Measurements from ENCODE around the gene QRFP. TPM values are rescaled to one million over a fixed set of nuclear protein-coding genes. Genes with fewer than 3 reads are reported as not detected.
"Not testable (repeated sequence)": the region's sequence is repeated elsewhere in the genome, so short reads cannot be mapped to it uniquely, and the experiment has no call there.

QRFP gene
- total RNA-seq, 2 donors from 2014 or later: not detected

DNA sequence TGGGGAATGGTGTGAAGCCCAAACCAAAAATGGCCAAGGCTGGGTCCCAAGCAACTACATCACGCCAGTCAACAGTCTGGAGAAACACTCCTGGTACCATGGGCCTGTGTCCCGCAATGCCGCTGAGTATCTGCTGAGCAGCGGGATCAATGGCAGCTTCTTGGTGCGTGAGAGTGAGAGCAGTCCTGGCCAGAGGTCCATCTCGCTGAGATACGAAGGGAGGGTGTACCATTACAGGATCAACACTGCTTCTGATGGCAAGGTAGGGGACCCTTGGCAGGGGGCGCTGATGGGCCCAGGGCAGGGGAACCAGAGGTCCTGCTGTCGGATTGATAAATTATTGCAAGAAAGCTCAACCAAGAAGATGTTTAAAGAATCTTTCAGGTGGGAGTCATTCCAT, 41.8 kb downstream of the QRFP start:
- Histone ChIP-seq H3K27ac (no peak overlapping the region), H3K27me3 (replicated peaks; ENCODE audit: insufficient read depth) (no peaks in the 10 kb centered on the region), H3K4me3 (no peak overlapping the region), H3K4me1 (ENCODE audit: control insufficient read depth in 1 of 2, low read depth in 2 of 2) (peaks cover 5 to 50% of the 10 kb centered on the region in 2 donors), H3K9me3 (no peaks in the 10 kb centered on the region), H3K36me3 (peaks cover 20% of the 10 kb centered on the region)
- no peak for DNase-seq (ENCODE audit: low spot score)
- ATAC-seq (ENCODE audit: insufficient number of reproducible peaks, low FRiP score, low read depth): no peak
- TF ChIP-seq, protein P1, sequence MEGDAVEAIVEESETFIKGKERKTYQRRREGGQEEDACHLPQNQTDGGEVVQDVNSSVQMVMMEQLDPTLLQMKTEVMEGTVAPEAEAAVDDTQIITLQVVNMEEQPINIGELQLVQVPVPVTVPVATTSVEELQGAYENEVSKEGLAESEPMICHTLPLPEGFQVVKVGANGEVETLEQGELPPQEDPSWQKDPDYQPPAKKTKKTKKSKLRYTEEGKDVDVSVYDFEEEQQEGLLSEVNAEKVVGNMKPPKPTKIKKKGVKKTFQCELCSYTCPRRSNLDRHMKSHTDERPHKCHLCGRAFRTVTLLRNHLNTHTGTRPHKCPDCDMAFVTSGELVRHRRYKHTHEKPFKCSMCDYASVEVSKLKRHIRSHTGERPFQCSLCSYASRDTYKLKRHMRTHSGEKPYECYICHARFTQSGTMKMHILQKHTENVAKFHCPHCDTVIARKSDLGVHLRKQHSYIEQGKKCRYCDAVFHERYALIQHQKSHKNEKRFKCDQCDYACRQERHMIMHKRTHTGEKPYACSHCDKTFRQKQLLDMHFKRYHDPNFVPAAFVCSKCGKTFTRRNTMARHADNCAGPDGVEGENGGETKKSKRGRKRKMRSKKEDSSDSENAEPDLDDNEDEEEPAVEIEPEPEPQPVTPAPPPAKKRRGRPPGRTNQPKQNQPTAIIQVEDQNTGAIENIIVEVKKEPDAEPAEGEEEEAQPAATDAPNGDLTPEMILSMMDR (IDR thresholded peaks at IDR 0.05): no peak

DNA sequence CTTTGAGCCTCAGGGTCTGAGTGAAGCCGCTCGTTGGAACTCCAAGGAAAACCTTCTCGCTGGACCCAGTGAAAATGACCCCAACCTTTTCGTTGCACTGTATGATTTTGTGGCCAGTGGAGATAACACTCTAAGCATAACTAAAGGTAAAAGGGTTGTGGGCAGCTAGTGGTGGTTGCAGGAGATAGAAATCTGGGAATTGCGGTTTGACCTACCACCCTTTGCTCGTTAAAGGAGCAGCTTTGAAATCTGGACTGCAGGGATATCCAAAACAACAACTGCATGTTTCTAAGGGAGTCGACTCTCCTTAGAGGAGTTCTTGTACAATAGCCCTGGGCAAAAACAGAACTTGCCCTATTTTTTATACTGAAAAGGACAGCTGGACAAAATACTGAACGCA, 42.5 kb downstream of the QRFP start:
- no peak for ATAC-seq (ENCODE audit: insufficient number of reproducible peaks, low FRiP score, low read depth)
- H3K27ac ChIP-seq: no peak overlapping the region
- H3K36me3 ChIP-seq: peaks cover 20% of the 10 kb centered on the region
- no peaks in the 10 kb centered on the region for H3K9me3 ChIP-seq
- no peak for DNase-seq (ENCODE audit: low spot score)
- peaks cover 10 to 50% of the 10 kb centered on the region in 2 donors for H3K4me1 ChIP-seq (ENCODE audit: control insufficient read depth in 1 of 2, low read depth in 2 of 2)
- TF ChIP-seq, protein P1 (IDR thresholded peaks at IDR 0.05): no peak
- no peaks in the 10 kb centered on the region for H3K27me3 ChIP-seq (replicated peaks; ENCODE audit: insufficient read depth)
- H3K4me3 ChIP-seq: no peak overlapping the region

DNA sequence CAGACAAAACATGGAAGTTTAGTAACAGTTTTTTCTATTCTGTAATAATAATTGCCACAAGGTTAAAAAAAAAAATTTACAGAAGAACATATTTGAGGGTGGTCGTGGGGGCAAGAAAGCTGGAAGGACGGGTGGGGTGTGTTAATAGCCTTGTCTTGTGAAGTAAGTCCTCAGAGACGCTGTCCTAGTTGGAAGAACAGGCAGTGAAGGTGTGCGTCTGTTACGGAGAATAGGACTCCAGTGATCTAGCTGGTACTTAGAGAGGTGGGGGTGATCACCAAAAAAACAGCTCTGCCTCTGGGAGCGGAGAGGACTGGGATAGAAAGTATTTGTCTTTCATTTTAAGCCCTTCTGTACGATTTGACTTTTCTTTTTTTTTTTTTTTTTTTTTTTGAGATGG, 43.8 kb downstream of the QRFP start:
- Histone ChIP-seq H3K4me1 (ENCODE audit: control insufficient read depth in 1 of 2, low read depth in 2 of 2) (peaks cover 18 to 50% of the 10 kb centered on the region in 2 donors), H3K27ac (peak overlapping the region; percentile 64 to 98)
- no peak for DNase-seq (ENCODE audit: low spot score)

DNA sequence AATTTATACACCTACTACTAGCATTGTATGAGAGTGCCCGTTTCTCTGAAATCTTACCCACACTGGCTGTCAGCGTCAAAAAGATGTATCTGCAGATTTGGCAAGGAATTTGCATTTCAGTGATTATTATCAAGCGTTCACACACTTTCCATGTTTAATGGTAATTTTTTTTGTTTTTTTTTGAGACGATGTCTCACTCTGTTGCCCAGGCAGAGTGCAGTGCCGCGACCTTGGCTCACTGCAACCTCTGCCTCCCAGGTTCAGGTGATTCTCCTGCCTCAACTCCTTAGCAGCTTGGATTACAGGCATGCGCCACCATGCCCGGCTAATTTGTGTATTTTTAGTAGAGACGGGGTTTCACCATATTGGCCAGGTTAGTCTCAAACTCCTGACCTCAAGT, 47.3 kb downstream of the QRFP start:
- no peak overlapping the region for H3K4me3 ChIP-seq
- no peak for ATAC-seq (ENCODE audit: insufficient number of reproducible peaks, low FRiP score, low read depth)
- TF ChIP-seq, protein P1 (IDR thresholded peaks at IDR 0.05): no peak
- peaks cover 4% of the 10 kb centered on the region for H3K36me3 ChIP-seq
- H3K27me3 ChIP-seq (replicated peaks; ENCODE audit: insufficient read depth): no peaks in the 10 kb centered on the region
- no peak for DNase-seq (ENCODE audit: low spot score)
- H3K9me3 ChIP-seq: no peaks in the 10 kb centered on the region
- peak overlapping the region; percentile 98 to 99 for H3K27ac ChIP-seq
- peaks cover 33 to 75% of the 10 kb centered on the region in 2 donors for H3K4me1 ChIP-seq (ENCODE audit: control insufficient read depth in 1 of 2, low read depth in 2 of 2)

More for the DNA sequence above, 43.8 kb downstream of the QRFP start:
- no peaks in the 10 kb centered on the region for H3K27me3 ChIP-seq (replicated peaks; ENCODE audit: insufficient read depth)
- TF ChIP-seq, protein P1 (IDR thresholded peaks at IDR 0.05): no peak
- ATAC-seq (ENCODE audit: insufficient number of reproducible peaks, low FRiP score, low read depth): no peak
- H3K4me3 ChIP-seq: no peak overlapping the region
- no peaks in the 10 kb centered on the region for H3K9me3 ChIP-seq
- peaks cover 20% of the 10 kb centered on the region for H3K36me3 ChIP-seq

DNA sequence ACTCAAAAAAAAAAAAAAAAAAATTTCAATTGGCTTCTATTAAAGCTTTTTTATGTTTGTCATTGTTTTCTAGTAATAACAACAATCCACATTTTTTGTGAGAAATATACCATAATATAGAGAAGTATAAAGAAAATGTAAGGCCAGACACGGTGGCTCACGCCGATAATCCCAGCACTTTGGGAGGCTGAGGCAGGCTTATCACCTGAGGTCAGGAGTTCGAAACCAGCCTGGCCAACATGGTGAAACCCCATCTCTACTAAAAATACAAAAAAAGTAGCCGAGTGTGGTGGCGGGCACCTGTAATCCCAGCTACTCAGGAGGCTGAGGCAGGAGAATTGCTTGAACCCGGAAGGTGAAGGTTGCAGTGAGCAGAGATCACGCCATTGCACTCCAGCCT, 48.1 kb downstream of the QRFP start:
- H3K36me3 ChIP-seq; H3K27me3 ChIP-seq (replicated peaks; ENCODE audit: insufficient read depth); H3K9me3 ChIP-seq; DNase-seq (ENCODE audit: low spot score); H3K4me3 ChIP-seq; ATAC-seq (ENCODE audit: insufficient number of reproducible peaks, low FRiP score, low read depth): not testable (repeated sequence)
- Histone ChIP-seq H3K4me1 (ENCODE audit: control insufficient read depth in 1 of 2, low read depth in 2 of 2) (peaks cover 38 to 82% of the 10 kb centered on the region in 2 donors), H3K27ac (peak overlapping the region; percentile 98 to 99)
